Activated CD8-positive, alpha-beta memory T cell treated with anti-CD3 and anti-CD28 coated beads for 24 hours (primary cell): ENCODE data around the gene CALM1.

Source experiments
- DNase-seq: peaks from one replicate; pipeline ENCODE4 v3.0.0-alpha.2; 2020

CALM1 gene

GRCh38 chr14:90396341-90397339 lies at the start of gene CALM1:
Gene CALM1 (plus strand): TSS chr14:90397029. CDS start chr14:90397231, 202 bp downstream.
- peak; percentile 99 for DNase-seq

GRCh38 chr14:90348270-90348669 lies 48.6 kb upstream of the CALM1 start:
- DNase-seq, result no peak

- DNase-seq, result no peak
These were observed 47.1 kb upstream of the CALM1 start for GRCh38 chr14:90349739-90350138.

- no peak for DNase-seq
These were observed 42.1 kb upstream of the CALM1 start for GRCh38 chr14:90354551-90355298.

GRCh38 chr14:90355540-90356518 lies 41.0 kb upstream of the CALM1 start:
- DNase-seq, result no peak

- DNase-seq, result no peak
These were observed 39.9 kb upstream of the CALM1 start for GRCh38 chr14:90356925-90357324.

- DNase-seq, result no peak
These were observed 38.5 kb upstream of the CALM1 start for GRCh38 chr14:90358359-90358758.

- no peak for DNase-seq
These were observed 34.8 kb upstream of the CALM1 start for GRCh38 chr14:90361865-90362557.

GRCh38 chr14:90362558-90362896 lies 34.3 kb upstream of the CALM1 start:
- DNase-seq, result no peak

- DNase-seq, result no peak
These were observed 27.7 kb upstream of the CALM1 start for GRCh38 chr14:90368946-90369721.

GRCh38 chr14:90373887-90374286 lies 22.9 kb upstream of the CALM1 start:
- no peak for DNase-seq

GRCh38 chr14:90374813-90375212 lies 22.0 kb upstream of the CALM1 start:
- no peak for DNase-seq

GRCh38 chr14:90375934-90376333 lies 20.9 kb upstream of the CALM1 start:
- DNase-seq, result no peak

GRCh38 chr14:90378249-90378648 lies 18.6 kb upstream of the CALM1 start:
- no peak for DNase-seq

GRCh38 chr14:90379106-90379505 lies 17.7 kb upstream of the CALM1 start:
- DNase-seq, result no peak

- DNase-seq, result no peak
These were observed 15.6 kb upstream of the CALM1 start for GRCh38 chr14:90381011-90381786.

GRCh38 chr14:90381999-90382451 lies 14.8 kb upstream of the CALM1 start:
- peak; percentile 65 for DNase-seq

- no peak for DNase-seq
These were observed 14.2 kb upstream of the CALM1 start for GRCh38 chr14:90382491-90383125.

GRCh38 chr14:90383126-90383730 lies 13.6 kb upstream of the CALM1 start:
- peak; percentile 99 for DNase-seq
